A549 (cell line): ENCODE data around the gene PDS5A. TPM values are rescaled to one million over a fixed set of nuclear protein-coding genes. Genes with fewer than 3 reads are reported as not detected.
"Not testable (repeated sequence)": the region's sequence is repeated elsewhere in the genome, so short reads cannot be mapped to it uniquely, and the experiment has no call there.

ENCODE experiments used
- ATAC-seq, 2 experiments: fragments of 200-7000 bp in 1 of 2; fragments of >200 bp in 1 of 2; cut with Nextera tagmentation in 1 of 2; cut with Tn5 transposase in 1 of 2; 3 replicates each; pipeline versions ENCODE4 v1.8.0 to v1.9.1; 2018 to 2020; ENCODE audit warnings: mild to moderate bottlenecking in 1 of 2, moderate library complexity in 1 of 2
- CTCF ChIA-PET: fragments of 300-600 bp; sonication (Branson Sonifier 250); formaldehyde crosslinking; extraction: SDS; loops from one replicate; lab custom pipeline; 2021; ENCODE audit warnings: antibody characterized with exemption, inconsistent platforms; lab: Yijun Ruan, JAX
- POLR2A ChIA-PET: fragments of 350-600 bp; formaldehyde crosslinking; extraction: SDS; loops from one replicate; lab custom pipeline; 2021; ENCODE audit warnings: antibody characterized with exemption, inconsistent platforms; lab: Yijun Ruan, JAX
- DNase-seq, 2 experiments: peaks; one replicate each; pipeline versions ENCODE4 v3.0.0 to v3.0.0-alpha.2; 2011 to 2016; ENCODE audit warnings: low read depth in 1 of 2, low spot score in 1 of 2
- FAIRE-seq: peaks from 2 replicates; lab custom pipeline; 2011; peaks lifted over from hg19 to GRCh38; lab: Jason Lieb, UNC
- H3K27ac ChIP-seq, 2 experiments: fragments of >200 bp; sonication (Bioruptor Twin); formaldehyde crosslinking; 3 replicates each; pipeline ENCODE4 v1.5.1; 2016 to 2017
- H3K4me1 ChIP-seq: fragments of >200 bp; sonication (Bioruptor Twin); formaldehyde crosslinking; 3 replicates; pipeline ENCODE4 v1.6.1; 2016
- H3K4me2 ChIP-seq: fragments of >200 bp; sonication (Bioruptor Twin); formaldehyde crosslinking; 3 replicates; pipeline ENCODE4 v1.6.1; 2016
- H3K4me3 ChIP-seq: fragments of >200 bp; sonication (Bioruptor Twin); formaldehyde crosslinking; 3 replicates; pipeline ENCODE4 v1.5.1; 2016
- H3K9me3 ChIP-seq: fragments of >200 bp; sonication (Bioruptor Twin); formaldehyde crosslinking; 3 replicates; pipeline ENCODE4 v1.6.1; 2016
- BHLHE40 ChIP-seq: IDR thresholded peaks from 2 replicates; pipeline ENCODE4 v1.6.1; 2012; ENCODE audit warnings: low read depth, low read length, inconsistent platforms
- CBX8 ChIP-seq: fragments of 200-600 bp; sonication (generic); IDR thresholded peaks from 2 replicates; pipeline ENCODE4 v1.6.1; 2016
- CHD2 ChIP-seq: fragments of 150-350 bp; IDR thresholded peaks from 2 replicates; pipeline ENCODE4 v1.6.1; 2014; ENCODE audit warnings: low read length; ENCODE audit not compliant: partially characterized antibody
- EHMT2 ChIP-seq: fragments of 200-600 bp; sonication (generic); IDR thresholded peaks from 2 replicates; pipeline ENCODE4 v1.6.1; 2016; ENCODE audit warnings: antibody characterized with exemption, low read depth, mild to moderate bottlenecking, moderate library complexity
- ELK1 ChIP-seq: fragments of 150-350 bp; IDR thresholded peaks from 2 replicates; pipeline ENCODE4 v1.6.1; 2014; ENCODE audit warnings: low read depth, mild to moderate bottlenecking, low read length
- EP300 ChIP-seq, 2 experiments: fragments of >200 bp; sonication (Bioruptor Twin); formaldehyde crosslinking; IDR thresholded peaks; 2 replicates in 1 of 2; 3 replicates in 1 of 2; pipeline ENCODE4 v1.6.1; 2016 to 2017
- FOSB ChIP-seq: fragments of 250-450 bp; sonication (Bioruptor Pico); IDR thresholded peaks from 2 replicates; pipeline ENCODE4 v1.5.0; 2020; ENCODE audit warnings: mild to moderate bottlenecking, moderate library complexity
- FOXS1 ChIP-seq: fragments of 250-450 bp; sonication (Bioruptor Pico); IDR thresholded peaks from 2 replicates; pipeline ENCODE4 v1.5.0; 2020; ENCODE audit warnings: mild to moderate bottlenecking, moderate library complexity
- GATA3 ChIP-seq: IDR thresholded peaks from 2 replicates; pipeline ENCODE4 v1.6.1; 2012; ENCODE audit warnings: borderline replicate concordance
- HDAC2 ChIP-seq: fragments of 200-600 bp; sonication (generic); IDR thresholded peaks from 2 replicates; pipeline ENCODE4 v1.6.1; 2016
- JUNB ChIP-seq: fragments of >200 bp; sonication (Bioruptor Twin); formaldehyde crosslinking; IDR thresholded peaks from 2 replicates; pipeline ENCODE4 v1.6.1; 2016
- KDM1A ChIP-seq: fragments of 200-600 bp; sonication (generic); IDR thresholded peaks from 2 replicates; pipeline ENCODE4 v1.6.1; 2016; ENCODE audit warnings: low read depth, mild to moderate bottlenecking
- NR3C1 ChIP-seq: fragments of >200 bp; sonication (Bioruptor Twin); formaldehyde crosslinking; IDR thresholded peaks from 3 replicates; pipeline ENCODE4 v1.6.1; 2017
- PBX3 ChIP-seq: IDR thresholded peaks from 2 replicates; pipeline ENCODE4 v1.6.1; 2012
- RAD21 ChIP-seq, 2 experiments: fragments of >200 bp in 1 of 2; sonication (Bioruptor Twin) in 1 of 2; formaldehyde crosslinking in 1 of 2; IDR thresholded peaks in 1 of 2; conservative IDR thresholded peaks in 1 of 2; 2 replicates in 1 of 2; 3 replicates in 1 of 2; pipeline ENCODE4 v1.6.1; 2012 to 2018; ENCODE audit warnings: inconsistent platforms in 1 of 2
- RARB ChIP-seq: fragments of 250-450 bp; sonication (Bioruptor Pico); IDR thresholded peaks from 2 replicates; pipeline ENCODE4 v1.8.0; 2021; ENCODE audit warnings: mild to moderate bottlenecking, moderate library complexity
- RFX5 ChIP-seq: fragments of 450-650 bp; IDR thresholded peaks from 2 replicates; pipeline ENCODE4 v1.7.1; 2014; ENCODE audit warnings: antibody characterized with exemption, mild to moderate bottlenecking, moderate library complexity
- SMC3 ChIP-seq: fragments of >200 bp; sonication (Bioruptor Twin); formaldehyde crosslinking; IDR thresholded peaks from 3 replicates; pipeline ENCODE4 v1.6.1; 2018; ENCODE audit warnings: inconsistent platforms
- SREBF2 ChIP-seq: fragments of 450-650 bp; IDR thresholded peaks from 2 replicates; pipeline ENCODE4 v1.6.1; 2014; ENCODE audit warnings: mild to moderate bottlenecking, moderate library complexity
- TP53 ChIP-seq: fragments of 250-450 bp; sonication (Bioruptor Pico); IDR thresholded peaks from 2 replicates; pipeline ENCODE4 v1.5.0; 2021; ENCODE audit warnings: mild to moderate bottlenecking, moderate library complexity
- ZFP36 ChIP-seq: fragments of 450-650 bp; IDR thresholded peaks from 2 replicates; pipeline ENCODE4 v1.6.1; 2014; ENCODE audit warnings: borderline replicate concordance; ENCODE audit not compliant: partially characterized antibody
- ZNF302 ChIP-seq: fragments of 250-450 bp; sonication (Bioruptor Pico); IDR thresholded peaks from 2 replicates; pipeline ENCODE4 v1.9.0; 2021; ENCODE audit warnings: inconsistent platforms, mild to moderate bottlenecking, moderate library complexity
- WGBS: methylation state at CpG from one replicate; pipeline ENCODE4 v1.1.6; 2017; ENCODE audit errors: missing lambda C conversion rate; 5-methylcytosine and 5-hydroxymethylcytosine counted together
- polyA plus RNA-seq, 4 experiments: library from polyadenylated mRNA; depleted of rRNA in 3 of 4; stranded (reverse); fragments of >200 nt; fragmentation: RNase III in 1 of 4; extraction: RNeasy Plus Mini Kit Qiagen cat#74134 plus additional on column Dnase treatment in 1 of 4; gene quantifications; 2 replicates in 3 of 4; 3 replicates in 1 of 4; pipeline ENCODE4 v1.2.3, GENCODE V29; 2011 to 2017
- TF ChIP-seq, protein P1 (sequence below): fragments of 250-450 bp; sonication (Bioruptor Pico); IDR thresholded peaks from 2 replicates; pipeline ENCODE4 v1.5.0; 2020; ENCODE audit warnings: low read depth, mild to moderate bottlenecking, moderate library complexity
- TF ChIP-seq, protein P2 (sequence below): fragments of >200 bp; sonication (Bioruptor Twin); formaldehyde crosslinking; IDR thresholded peaks from 3 replicates; pipeline ENCODE4 v1.5.1; 2016

Gene PDS5A
- polyA plus RNA-seq, 2 of the 4 experiments (the other 2 are of a cell fraction), result 33.0 to 87.5 TPM

DNA sequence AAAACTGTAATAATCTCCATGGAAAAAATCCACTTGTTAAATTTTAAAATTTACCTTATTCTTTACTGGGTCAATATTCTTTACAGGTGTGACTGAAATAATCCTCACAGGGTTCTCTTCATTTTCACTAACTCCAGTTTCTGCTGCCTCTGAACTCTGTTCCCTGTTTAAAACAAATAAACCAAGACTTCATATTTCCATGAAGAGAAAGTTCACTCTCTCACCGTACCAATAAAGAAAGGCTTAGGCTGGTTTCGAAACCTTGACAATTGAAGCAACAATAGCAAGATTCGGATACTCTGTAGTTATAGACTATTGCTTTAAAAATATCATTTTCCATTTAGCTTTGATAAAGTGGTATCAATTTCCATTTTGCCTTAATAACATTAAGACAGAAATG, 135.8 kb downstream of the PDS5A start:
- POLR2A ChIA-PET, result no interaction called here
- 89% methylated on average over 3 of the region's 3 CpGs for WGBS

GRCh38 chr4:39840516-39840915, 137.2 kb downstream of the PDS5A start:
- POLR2A ChIA-PET, result not testable (repeated sequence)

More for the DNA sequence above, 135.8 kb downstream of the PDS5A start:
- Histone ChIP-seq H3K4me3 (no peak overlapping the region), H3K4me1 (peaks cover 16% of the 10 kb centered on the region), H3K27ac (no peak overlapping the region), H3K4me2 (no peak overlapping the region), H3K9me3 (no peaks in the 10 kb centered on the region)
- no peak for ATAC-seq
- DNase-seq, result no peak
- no peak for TF ChIP-seq NR3C1
- TF ChIP-seq, protein P1, sequence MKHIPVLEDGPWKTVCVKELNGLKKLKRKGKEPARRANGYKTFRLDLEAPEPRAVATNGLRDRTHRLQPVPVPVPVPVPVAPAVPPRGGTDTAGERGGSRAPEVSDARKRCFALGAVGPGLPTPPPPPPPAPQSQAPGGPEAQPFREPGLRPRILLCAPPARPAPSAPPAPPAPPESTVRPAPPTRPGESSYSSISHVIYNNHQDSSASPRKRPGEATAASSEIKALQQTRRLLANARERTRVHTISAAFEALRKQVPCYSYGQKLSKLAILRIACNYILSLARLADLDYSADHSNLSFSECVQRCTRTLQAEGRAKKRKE (CRISPR knock-in tag), result no peak
- TF ChIP-seq SMC3, result no peak
- no peak for TF ChIP-seq TP53 (CRISPR knock-in tag)
- TF ChIP-seq FOSB, result no peak
- no peak for TF ChIP-seq ELK1
- TF ChIP-seq, protein P2, sequence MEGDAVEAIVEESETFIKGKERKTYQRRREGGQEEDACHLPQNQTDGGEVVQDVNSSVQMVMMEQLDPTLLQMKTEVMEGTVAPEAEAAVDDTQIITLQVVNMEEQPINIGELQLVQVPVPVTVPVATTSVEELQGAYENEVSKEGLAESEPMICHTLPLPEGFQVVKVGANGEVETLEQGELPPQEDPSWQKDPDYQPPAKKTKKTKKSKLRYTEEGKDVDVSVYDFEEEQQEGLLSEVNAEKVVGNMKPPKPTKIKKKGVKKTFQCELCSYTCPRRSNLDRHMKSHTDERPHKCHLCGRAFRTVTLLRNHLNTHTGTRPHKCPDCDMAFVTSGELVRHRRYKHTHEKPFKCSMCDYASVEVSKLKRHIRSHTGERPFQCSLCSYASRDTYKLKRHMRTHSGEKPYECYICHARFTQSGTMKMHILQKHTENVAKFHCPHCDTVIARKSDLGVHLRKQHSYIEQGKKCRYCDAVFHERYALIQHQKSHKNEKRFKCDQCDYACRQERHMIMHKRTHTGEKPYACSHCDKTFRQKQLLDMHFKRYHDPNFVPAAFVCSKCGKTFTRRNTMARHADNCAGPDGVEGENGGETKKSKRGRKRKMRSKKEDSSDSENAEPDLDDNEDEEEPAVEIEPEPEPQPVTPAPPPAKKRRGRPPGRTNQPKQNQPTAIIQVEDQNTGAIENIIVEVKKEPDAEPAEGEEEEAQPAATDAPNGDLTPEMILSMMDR, result no peak
- no peak for TF ChIP-seq HDAC2
- TF ChIP-seq SREBF2, result no peak
- no peak for TF ChIP-seq FOXS1 (CRISPR knock-in tag)
- TF ChIP-seq PBX3, result no peak
- TF ChIP-seq ZNF302, result no peak
- no peak for TF ChIP-seq CHD2
- TF ChIP-seq EHMT2, result no peak
- no peak for TF ChIP-seq JUNB
- no peak for TF ChIP-seq RAD21 (conservative IDR thresholded peaks at IDR 0.05 in 1 of 2, IDR thresholded peaks at IDR 0.05 in 1 of 2)
- no peak for TF ChIP-seq GATA3
- no peak for TF ChIP-seq KDM1A
- no peak for TF ChIP-seq CBX8
- CTCF ChIA-PET, result interaction anchor here (1.1 kb wide), 1 partner anchor 12 kb away, joined by 3 read pairs; no protein-coding TSS in a partner anchor
- FAIRE-seq, result no peak

GRCh38 chr4:39840027-39840426, 137.7 kb downstream of the PDS5A start:
- Histone ChIP-seq H3K4me1 (no peaks in the 10 kb centered on the region), H3K9me3 (no peaks in the 10 kb centered on the region)
- TF ChIP-seq FOSB (no peak), ZFP36 (no peak), CHD2 (no peak), BHLHE40 (no peak), EP300 (IDR thresholded peaks at IDR 0.05) (no peak), RFX5 (no peak), HDAC2 (no peak), RARB (CRISPR knock-in tag) (no peak), KDM1A (no peak), EHMT2 (no peak)
- TF ChIP-seq, protein P1 (CRISPR knock-in tag), result no peak
- TF ChIP-seq, all 56 proteins: peak for 0
- ATAC-seq (no peak), FAIRE-seq (no peak), DNase-seq (no peak)
- H3K27ac ChIP-seq, result no peak overlapping the region
- WGBS, result 90% methylated on average over 9 of the region's 9 CpGs
- H3K4me2 ChIP-seq, result no peak overlapping the region
- CTCF ChIA-PET, result no interaction called here
- no peak overlapping the region for H3K4me3 ChIP-seq
- POLR2A ChIA-PET, result no interaction called here

More at GRCh38 chr4:39840516-39840915, 137.2 kb downstream of the PDS5A start:
- WGBS, result 98% methylated on average over 13 of the region's 14 CpGs
- H3K4me1 ChIP-seq, H3K4me2 ChIP-seq, H3K9me3 ChIP-seq, ATAC-seq, H3K4me3 ChIP-seq, H3K27ac ChIP-seq, DNase-seq, FAIRE-seq, CTCF ChIA-PET: not testable (repeated sequence)

DNA sequence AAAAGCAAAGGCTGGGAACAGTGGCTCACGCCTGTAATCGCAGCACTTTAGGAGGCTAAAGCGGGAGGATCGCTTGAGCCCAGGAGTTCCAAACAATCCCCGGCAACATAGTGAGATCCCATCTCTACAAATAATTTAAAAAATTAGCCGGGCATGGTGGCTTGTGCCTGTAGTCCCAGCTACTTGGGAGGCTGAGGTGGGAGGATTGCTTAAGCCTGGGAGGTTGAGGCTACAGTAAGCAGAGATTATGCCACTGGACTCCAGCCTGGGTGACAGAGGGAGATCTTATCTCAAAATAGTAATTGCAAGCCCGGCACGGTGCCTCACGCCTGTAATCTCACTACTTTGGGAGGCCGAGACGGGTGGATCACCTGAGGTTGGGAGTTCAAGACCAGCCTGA, 139.3 kb downstream of the PDS5A start:
- FAIRE-seq, ATAC-seq, H3K4me1 ChIP-seq, H3K4me3 ChIP-seq, H3K9me3 ChIP-seq, H3K27ac ChIP-seq, DNase-seq, H3K4me2 ChIP-seq, POLR2A ChIA-PET: not testable (repeated sequence)
- CTCF ChIA-PET, result interaction anchor here (1.1 kb wide), 1 partner anchor 11 kb away, joined by 4 read pairs; no protein-coding TSS in a partner anchor
- 95% methylated on average over 11 of the region's 11 CpGs for WGBS
